Fibroblast of peridontal ligament (primary cell): ENCODE measurements around the gene SMC1A.

Source experiments
- DNase-seq: peaks from one replicate; pipeline ENCODE4 v3.0.0-alpha.2; 2010; ENCODE audit errors: extremely low read depth

SMC1A gene

GRCh38 chrX:53340852-53341645 lies 81.4 kb downstream of the SMC1A start:
- no peak for DNase-seq

GRCh38 chrX:53337101-53337500 lies 85.4 kb downstream of the SMC1A start:
- DNase-seq, result no peak

GRCh38 chrX:53333853-53334252 lies 88.6 kb downstream of the SMC1A start:
- no peak for DNase-seq

- no peak for DNase-seq
Measured at GRCh38 chrX:53332204-53332603, 90.2 kb downstream of the SMC1A start.

GRCh38 chrX:53330331-53330730 lies 92.1 kb downstream of the SMC1A start:
- no peak for DNase-seq

GRCh38 chrX:53324803-53325202 lies 97.7 kb downstream of the SMC1A start:
- no peak for DNase-seq
